ENCODE results near the gene AQP4. TPM values are rescaled to one million over a fixed set of nuclear protein-coding genes. Genes with fewer than 3 reads are reported as not detected.

The AQP4 gene
- total and polyA plus RNA-seq, 10 of the 15 experiments (the other 5 are each of a cell fraction or from before 2014, with no cell fraction given): 0.10 to 0.18 TPM; not detected in 8

DNA sequence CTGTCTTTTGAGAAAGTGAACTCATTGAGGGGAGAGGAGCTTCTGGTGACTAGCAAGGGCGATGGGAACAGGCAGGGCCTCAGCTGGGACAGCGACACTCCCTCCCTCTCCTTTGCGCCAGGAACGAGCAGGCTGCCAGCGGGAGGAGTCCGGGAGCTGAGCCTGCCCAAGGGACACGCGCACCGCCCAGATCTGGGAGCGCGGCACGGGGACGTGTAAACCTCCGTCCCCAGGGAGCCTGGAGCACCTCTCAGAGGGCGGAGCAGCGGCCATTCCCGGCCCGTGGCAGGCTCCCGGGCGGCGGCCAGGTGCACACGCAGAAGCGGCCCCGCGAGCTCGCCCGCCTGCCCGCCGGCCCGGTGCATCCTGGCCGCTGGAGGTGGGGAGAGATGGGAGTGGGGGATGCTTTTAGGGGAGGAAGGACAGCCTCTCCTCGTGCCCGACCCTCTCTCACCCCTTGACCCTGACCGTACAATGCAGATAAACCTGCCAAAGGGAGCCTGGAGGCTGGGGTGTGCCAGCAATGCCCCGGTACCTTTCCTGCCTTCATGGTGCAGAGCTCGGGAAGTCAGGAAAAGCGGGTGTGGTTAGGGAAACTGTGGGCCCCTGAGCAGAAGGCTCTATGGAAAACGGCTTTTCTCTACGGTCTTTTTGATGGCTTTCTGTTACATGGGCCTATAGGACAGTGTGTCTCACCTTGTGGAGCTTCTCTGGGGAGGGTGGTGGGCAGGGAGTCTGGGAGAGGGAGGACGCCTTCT is 2.2 kb downstream of the AQP4 start:
- SMC1A ChIA-PET (ENCODE audit: uncharacterized antibody, unreplicated experiment): interaction anchor here (1.1 to 1.4 kb wide), 2 partner anchors 12 to 22 kb away, joined by 3 to 5 read pairs; no protein-coding TSS in a partner anchor
- ATAC-seq (no peak; the same call in 2 of the 3 replicates), DNase-seq (ENCODE audit: low read depth, low spot score) (no peak), FAIRE-seq (no peak)
- in situ Hi-C loops (cut with MboI) (no loop called here), intact Hi-C loops (cut with micrococcal nuclease; ENCODE audit: unreplicated experiment) (no loop called here)
- Histone ChIP-seq H3K27ac (ENCODE audit: control insufficient read depth, insufficient read depth) (no peak overlapping the region), H3K4me2 (ENCODE audit: control insufficient read depth, insufficient read depth) (no peak overlapping the region), H3K9ac (ENCODE audit: control insufficient read depth, insufficient read depth, low read length) (no peak overlapping the region), H4K20me1 (ENCODE audit: control insufficient read depth, insufficient read depth) (no peaks in the 10 kb centered on the region), H3K9me3 (replicated peaks; ENCODE audit: control insufficient read depth, insufficient read depth, low read length) (no peaks in the 10 kb centered on the region), H3K79me2 (ENCODE audit: control insufficient read depth, insufficient read depth, low read length) (no peaks in the 10 kb centered on the region), H3K36me3 (ENCODE audit: control insufficient read depth in 2 of 2, insufficient read depth in 2 of 2, low read length in 1 of 2) (no peaks in the 10 kb centered on the region), H3K4me3 (no peak overlapping the region), H3K4me1 (ENCODE audit: control insufficient read depth, insufficient read depth, low read length) (no peaks in the 10 kb centered on the region), H2AFZ (ENCODE audit: control insufficient read depth, low read depth, low read length) (no peak overlapping the region), H3K27me3 (replicated peaks in 1 of 2; ENCODE audit: control insufficient read depth in 2 of 2, insufficient read depth in 2 of 2, low read length in 1 of 2) (peaks cover 1 to 3% of the 10 kb centered on the region in 2 experiments; a peak in 3 of 4 replicates)
- no TSS peak for BruUV-seq (replicated peaks)
- TF ChIP-seq TAF1 (IDR thresholded peaks at IDR 0.05; ENCODE audit: borderline replicate concordance, low read depth, low read length): no peak
- TF ChIP-seq ZNF207 (IDR thresholded peaks at IDR 0.05; ENCODE audit: borderline replicate concordance): no peak
- no peak for TF ChIP-seq CBFB (IDR thresholded peaks at IDR 0.05; ENCODE audit: low read depth)
- TF ChIP-seq BRCA1 (IDR thresholded peaks at IDR 0.05; ENCODE audit: low read depth, low read length): no peak
- no peak for TF ChIP-seq SUPT20H (IDR thresholded peaks at IDR 0.05; ENCODE audit: borderline replicate concordance, control insufficient read depth, low read depth, low read length)
- no peak for TF ChIP-seq KAT2A (conservative IDR thresholded peaks at IDR 0.05; ENCODE audit: control insufficient read depth, low read depth, low read length)
- CTCF ChIA-PET: interaction anchor here (0.8 kb wide), 1 partner anchor 22 kb away, joined by 3 read pairs; no protein-coding TSS in a partner anchor
- RAD21 ChIA-PET (ENCODE audit: unreplicated experiment): no interaction called here
- 30% methylated on average over 35 of the region's 40 CpGs for WGBS (ENCODE audit: insufficient coverage, insufficient replicate concordance, low lambda C conversion rate, missing lambda C conversion rate)
- POLR2A ChIA-PET: no interaction called here

DNA sequence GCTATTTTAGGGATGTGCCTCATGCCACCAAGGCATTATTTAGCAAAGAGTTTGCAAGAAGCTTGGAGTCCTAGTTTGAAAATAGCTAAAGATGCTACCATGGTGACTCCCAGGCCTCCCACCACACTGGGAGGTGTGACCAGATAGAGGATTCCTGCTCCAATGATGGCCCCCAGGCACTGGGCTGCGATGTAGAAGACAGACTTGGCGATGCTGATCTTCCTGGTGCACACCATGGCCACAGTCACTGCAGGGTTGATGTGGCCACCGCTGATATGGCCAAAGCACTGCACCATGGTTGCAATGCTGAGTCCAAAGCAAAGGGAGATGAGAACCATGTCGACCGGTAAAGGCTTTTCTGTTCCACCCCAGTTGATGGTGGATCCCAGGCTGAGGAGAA is 3.4 kb downstream of the AQP4 start:
- Histone ChIP-seq H4K20me1 (ENCODE audit: control insufficient read depth, insufficient read depth) (no peaks in the 10 kb centered on the region), H3K4me1 (ENCODE audit: control insufficient read depth, insufficient read depth, low read length) (no peaks in the 10 kb centered on the region), H3K27me3 (replicated peaks in 1 of 2; ENCODE audit: control insufficient read depth in 2 of 2, insufficient read depth in 2 of 2, low read length in 1 of 2) (peaks cover 1 to 3% of the 10 kb centered on the region in 2 experiments; a peak in 3 of 4 replicates), H3K9me3 (replicated peaks; ENCODE audit: control insufficient read depth, insufficient read depth, low read length) (no peaks in the 10 kb centered on the region), H3K79me2 (ENCODE audit: control insufficient read depth, insufficient read depth, low read length) (no peaks in the 10 kb centered on the region), H3K4me2 (ENCODE audit: control insufficient read depth, insufficient read depth) (no peak overlapping the region), H3K4me3 (no peak overlapping the region), H3K9ac (ENCODE audit: control insufficient read depth, insufficient read depth, low read length) (no peak overlapping the region), H2AFZ (ENCODE audit: control insufficient read depth, low read depth, low read length) (no peak overlapping the region), H3K27ac (ENCODE audit: control insufficient read depth, insufficient read depth) (no peak overlapping the region), H3K36me3 (ENCODE audit: control insufficient read depth in 2 of 2, insufficient read depth in 2 of 2, low read length in 1 of 2) (no peaks in the 10 kb centered on the region)
- CTCF ChIA-PET: no interaction called here
- in situ Hi-C loops (cut with MboI) (no loop called here), intact Hi-C loops (cut with micrococcal nuclease; ENCODE audit: unreplicated experiment) (no loop called here)
- FAIRE-seq (no peak), ATAC-seq (no peak), DNase-seq (ENCODE audit: low read depth, low spot score) (no peak)
- SMC1A ChIA-PET (ENCODE audit: uncharacterized antibody, unreplicated experiment): interaction anchor here (1.1 to 1.4 kb wide), 2 partner anchors 13 to 21 kb away, joined by 3 to 5 read pairs; no protein-coding TSS in a partner anchor
- POLR2A ChIA-PET: no interaction called here
- 9% methylated on average over 4 of the region's 5 CpGs for WGBS (ENCODE audit: insufficient coverage, insufficient replicate concordance, low lambda C conversion rate, missing lambda C conversion rate)
- no TSS peak for BruUV-seq (replicated peaks)
- RAD21 ChIA-PET (ENCODE audit: unreplicated experiment): no interaction called here
- TF ChIP-seq RELA (IDR thresholded peaks at IDR 0.05; ENCODE audit: borderline replicate concordance, partially characterized antibody): no peak
- TF ChIP-seq MYC (IDR thresholded peaks at IDR 0.05; ENCODE audit: insufficient read depth, insufficient read length, insufficient replicate concordance, low read length, severe bottlenecking): no peak
- TF ChIP-seq, protein P1, sequence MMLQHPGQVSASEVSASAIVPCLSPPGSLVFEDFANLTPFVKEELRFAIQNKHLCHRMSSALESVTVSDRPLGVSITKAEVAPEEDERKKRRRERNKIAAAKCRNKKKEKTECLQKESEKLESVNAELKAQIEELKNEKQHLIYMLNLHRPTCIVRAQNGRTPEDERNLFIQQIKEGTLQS (IDR thresholded peaks at IDR 0.05; ENCODE audit: borderline replicate concordance, extremely low read depth, low read depth, low read length): no peak
- TF ChIP-seq TCF3 (IDR thresholded peaks at IDR 0.05; ENCODE audit: borderline replicate concordance, insufficient read depth, low read depth, low read length): no peak
- TF ChIP-seq, protein P2, sequence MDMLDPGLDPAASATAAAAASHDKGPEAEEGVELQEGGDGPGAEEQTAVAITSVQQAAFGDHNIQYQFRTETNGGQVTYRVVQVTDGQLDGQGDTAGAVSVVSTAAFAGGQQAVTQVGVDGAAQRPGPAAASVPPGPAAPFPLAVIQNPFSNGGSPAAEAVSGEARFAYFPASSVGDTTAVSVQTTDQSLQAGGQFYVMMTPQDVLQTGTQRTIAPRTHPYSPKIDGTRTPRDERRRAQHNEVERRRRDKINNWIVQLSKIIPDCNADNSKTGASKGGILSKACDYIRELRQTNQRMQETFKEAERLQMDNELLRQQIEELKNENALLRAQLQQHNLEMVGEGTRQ (IDR thresholded peaks at IDR 0.05; ENCODE audit: borderline replicate concordance, low read depth, low read length): no peak
- no peak for TF ChIP-seq EED (IDR thresholded peaks at IDR 0.05; ENCODE audit: low read depth)
- no peak for TF ChIP-seq RAD21 (IDR thresholded peaks at IDR 0.05; ENCODE audit: insufficient read depth, low read depth, low read length)
- TF ChIP-seq CBFB (IDR thresholded peaks at IDR 0.05; ENCODE audit: low read depth): no peak
- no peak for TF ChIP-seq SIX5 (IDR thresholded peaks at IDR 0.05; ENCODE audit: low read depth, low read length, severe bottlenecking)

Data from GM12878 (cell line).